HG03039 (cell line): ENCODE results near the gene BCL7A.
"Not testable (repeated sequence)": the region's sequence is repeated elsewhere in the genome, so short reads cannot be mapped to it uniquely, and the experiment has no call there.

Experiments
- ATAC-seq: cut with Tn5 transposase; IDR thresholded peaks from one replicate; pipeline ENCODE4 v1.9.1; 2021; ENCODE audit warnings: mild to moderate bottlenecking, moderate library complexity; ENCODE audit not compliant: unreplicated experiment

Gene BCL7A

GRCh38 chr12:122024132-122024785, 2.6 kb downstream of the BCL7A start:
- ATAC-seq, result no peak

GRCh38 chr12:122026706-122027333, 5.1 kb downstream of the BCL7A start:
- no peak for ATAC-seq

GRCh38 chr12:122028165-122028904, 6.7 kb downstream of the BCL7A start:
- ATAC-seq, result no peak

- no peak for ATAC-seq
Observed at GRCh38 chr12:122028905-122029560, 7.3 kb downstream of the BCL7A start.

GRCh38 chr12:122029620-122030423, 8.1 kb downstream of the BCL7A start:
- ATAC-seq, result no peak

- no peak for ATAC-seq
Observed at GRCh38 chr12:122030424-122031035, 8.8 kb downstream of the BCL7A start.

GRCh38 chr12:122031342-122032216, 9.9 kb downstream of the BCL7A start:
- ATAC-seq, result no peak

- no peak for ATAC-seq
Observed at GRCh38 chr12:122032580-122032979, 10.9 kb downstream of the BCL7A start.

GRCh38 chr12:122035292-122035691, 13.6 kb downstream of the BCL7A start:
- ATAC-seq, result no peak

GRCh38 chr12:122036153-122036552, 14.5 kb downstream of the BCL7A start:
- ATAC-seq, result no peak

- ATAC-seq, result no peak
Observed at GRCh38 chr12:122040579-122041386, 19.1 kb downstream of the BCL7A start.

- ATAC-seq, result not testable (repeated sequence)
Observed at GRCh38 chr12:122041458-122041857, 19.8 kb downstream of the BCL7A start.

GRCh38 chr12:122042910-122043309, 21.2 kb downstream of the BCL7A start:
- ATAC-seq, result no peak

- no peak for ATAC-seq
Observed at GRCh38 chr12:122043476-122043875, 21.8 kb downstream of the BCL7A start.

GRCh38 chr12:122045262-122045661, 23.6 kb downstream of the BCL7A start:
- no peak for ATAC-seq

- ATAC-seq, result no peak
Observed at GRCh38 chr12:122046145-122046544, 24.5 kb downstream of the BCL7A start.

GRCh38 chr12:122048151-122048550, 26.5 kb downstream of the BCL7A start:
- ATAC-seq, result no peak

GRCh38 chr12:122049827-122050226, 28.1 kb downstream of the BCL7A start:
- ATAC-seq, result no peak
